Measurements from ENCODE around the gene ABCA3.

GRCh38 chr16:2226245-2226793 lies 114.2 kb downstream of the ABCA3 start:
- TF ChIP-seq CTCF (IDR thresholded peaks at IDR 0.05; ENCODE audit: low read length) (no peak), EZH2 (IDR thresholded peaks at IDR 0.05; ENCODE audit: borderline replicate concordance, low read length) (no peak)

Data from OCI-LY1 (cell line).